ENCODE data around the gene PRXL2C. TPM values are rescaled to one million over a fixed set of nuclear protein-coding genes. Genes with fewer than 3 reads are reported as not detected.
"Not testable (repeated sequence)": the region's sequence is repeated elsewhere in the genome, so short reads cannot be mapped to it uniquely, and the experiment has no call there.

PRXL2C gene
- total RNA-seq, 5 donors from 2014 or later (not counting 1 experiment from before 2014, with no cell fraction given): 9.3 to 17.0 (median 11.2) TPM

GRCh38 chr9:96641514-96641913, 13.6 kb downstream of the PRXL2C start:
- no peak for DNase-seq
- no peaks in the 10 kb centered on the region for H3K4me1 Mint-ChIP-seq
- no CpG with 5 or more reads among the region's 3 CpGs for WGBS (ENCODE audit: insufficient coverage)
- H3K4me3 ChIP-seq (ENCODE audit: control insufficient read depth in 1 of 2, extremely low read depth in 1 of 2, low read length in 1 of 2): no peak overlapping the region
- H3K27ac ChIP-seq (ENCODE audit: low read length): no peak overlapping the region
- H3K9me3 ChIP-seq: no peaks in the 10 kb centered on the region
- H3K36me3 Mint-ChIP-seq: peaks cover 16% of the 10 kb centered on the region
- no peak for ATAC-seq (replicated peaks in 1 of 4)
- POLR2A ChIA-PET: interaction anchor here in 1 of 2 donors (0.5 kb wide), 1 partner anchor 331 kb away, joined by 3 read pairs; no protein-coding TSS in a partner anchor
- H3K27me3 ChIP-seq (replicated peaks in 1 of 2; ENCODE audit: control insufficient read depth in 2 of 2, extremely low read depth in 1 of 2, insufficient read depth in 2 of 2, low read length in 1 of 2): no peaks in the 10 kb centered on the region
- CTCF ChIA-PET: no interaction called here
- no peak overlapping the region for H3K4me3 Mint-ChIP-seq
- no peaks in the 10 kb centered on the region for H3K4me1 ChIP-seq (ENCODE audit: control insufficient read depth in 1 of 2, extremely low read depth in 1 of 2, insufficient read depth in 2 of 2, low read length in 2 of 2)
- no peak overlapping the region for H3K27ac Mint-ChIP-seq
- H3K27me3 Mint-ChIP-seq: peaks cover 0 to 3% of the 10 kb centered on the region in 2 donors
- H3K36me3 ChIP-seq (ENCODE audit: control insufficient read depth in 2 of 2, extremely low read depth in 1 of 2, insufficient read depth in 1 of 2, low read length in 1 of 2): peaks cover 0 to 3% of the 10 kb centered on the region in 2 donors
- H3K9me3 Mint-ChIP-seq: no peaks in the 10 kb centered on the region

- 97% methylated on average over 14 of the region's 19 CpGs for WGBS (ENCODE audit: insufficient coverage)
- Mint-ChIP-seq H3K4me1 (no peaks in the 10 kb centered on the region), H3K4me3 (no peak overlapping the region), H3K36me3 (peaks cover 7% of the 10 kb centered on the region), H3K27me3 (peaks cover under 1 to 3% of the 10 kb centered on the region in 2 donors), H3K27ac (no peak overlapping the region), H3K9me3 (no peaks in the 10 kb centered on the region)
- Histone ChIP-seq H3K36me3 (ENCODE audit: control insufficient read depth in 2 of 2, extremely low read depth in 1 of 2, insufficient read depth in 1 of 2, low read length in 1 of 2) (no peaks in the 10 kb centered on the region), H3K9me3 (no peaks in the 10 kb centered on the region), H3K27me3 (replicated peaks in 1 of 2; ENCODE audit: control insufficient read depth in 2 of 2, extremely low read depth in 1 of 2, insufficient read depth in 2 of 2, low read length in 1 of 2) (peaks cover 0 to 6% of the 10 kb centered on the region in 2 experiments), H3K4me3 (ENCODE audit: control insufficient read depth in 1 of 2, extremely low read depth in 1 of 2, low read length in 1 of 2) (no peak overlapping the region), H3K4me1 (ENCODE audit: control insufficient read depth in 1 of 2, extremely low read depth in 1 of 2, insufficient read depth in 2 of 2, low read length in 2 of 2) (no peaks in the 10 kb centered on the region), H3K27ac (ENCODE audit: low read length) (no peak overlapping the region)
- POLR2A ChIA-PET: interaction anchor here in 1 of 2 donors (0.6 kb wide), 1 partner anchor 736 kb away, joined by 3 read pairs; no protein-coding TSS in a partner anchor
- CTCF ChIA-PET: no interaction called here
- DNase-seq: no peak
- no peak for ATAC-seq (replicated peaks in 1 of 4)
Observed at GRCh38 chr9:96638606-96639364, 16.3 kb downstream of the PRXL2C start.

- DNase-seq (no peak), ATAC-seq (replicated peaks in 1 of 4) (no peak)
- no peak overlapping the region for H3K27ac Mint-ChIP-seq
- H3K36me3 ChIP-seq (ENCODE audit: control insufficient read depth in 2 of 2, extremely low read depth in 1 of 2, insufficient read depth in 1 of 2, low read length in 1 of 2): no peaks in the 10 kb centered on the region
- ChIA-PET CTCF (no interaction called here), POLR2A (no interaction called here)
- peaks cover 0 to 14% of the 10 kb centered on the region in 2 experiments for H3K27me3 ChIP-seq (replicated peaks in 1 of 2; ENCODE audit: control insufficient read depth in 2 of 2, extremely low read depth in 1 of 2, insufficient read depth in 2 of 2, low read length in 1 of 2)
- no peaks in the 10 kb centered on the region for H3K4me1 ChIP-seq (ENCODE audit: control insufficient read depth in 1 of 2, extremely low read depth in 1 of 2, insufficient read depth in 2 of 2, low read length in 2 of 2)
- no peaks in the 10 kb centered on the region for H3K9me3 ChIP-seq
- H3K4me3 Mint-ChIP-seq: no peak overlapping the region
- H3K36me3 Mint-ChIP-seq: peaks cover 3% of the 10 kb centered on the region
- no peak overlapping the region for H3K27ac ChIP-seq (ENCODE audit: low read length)
- H3K4me3 ChIP-seq (ENCODE audit: control insufficient read depth in 1 of 2, extremely low read depth in 1 of 2, low read length in 1 of 2): no peak overlapping the region
- H3K4me1 Mint-ChIP-seq: no peaks in the 10 kb centered on the region
- no peaks in the 10 kb centered on the region for H3K9me3 Mint-ChIP-seq
- H3K27me3 Mint-ChIP-seq: peaks cover 6 to 7% of the 10 kb centered on the region in 2 donors
- WGBS (ENCODE audit: insufficient coverage): 82% methylated on average over 1 of the region's 1 CpG
Observed at GRCh38 chr9:96636368-96636767, 18.7 kb downstream of the PRXL2C start.

GRCh38 chr9:96633579-96633978, 21.5 kb downstream of the PRXL2C start:
- peaks cover 20 to 21% of the 10 kb centered on the region in 2 donors for H3K27me3 Mint-ChIP-seq
- H3K27ac Mint-ChIP-seq; ATAC-seq (replicated peaks in 1 of 4); DNase-seq; H3K4me3 Mint-ChIP-seq; H3K4me1 ChIP-seq (ENCODE audit: control insufficient read depth in 1 of 2, extremely low read depth in 1 of 2, insufficient read depth in 2 of 2, low read length in 2 of 2); H3K4me3 ChIP-seq (ENCODE audit: control insufficient read depth in 1 of 2, extremely low read depth in 1 of 2, low read length in 1 of 2); H3K36me3 Mint-ChIP-seq; CTCF ChIA-PET; H3K9me3 Mint-ChIP-seq; H3K36me3 ChIP-seq (ENCODE audit: control insufficient read depth in 2 of 2, extremely low read depth in 1 of 2, insufficient read depth in 1 of 2, low read length in 1 of 2); H3K4me1 Mint-ChIP-seq; H3K27ac ChIP-seq (ENCODE audit: low read length); H3K9me3 ChIP-seq: not testable (repeated sequence)
- H3K27me3 ChIP-seq (replicated peaks in 1 of 2; ENCODE audit: control insufficient read depth in 2 of 2, extremely low read depth in 1 of 2, insufficient read depth in 2 of 2, low read length in 1 of 2): peaks cover 0 to 28% of the 10 kb centered on the region in 2 experiments
- WGBS (ENCODE audit: insufficient coverage): 100% methylated on average over 6 of the region's 8 CpGs
- POLR2A ChIA-PET: interaction anchor here (0.6 kb wide), 2 partner anchors 136 to 239 kb away, joined by 3 to 4 read pairs; no protein-coding TSS in a partner anchor

- ATAC-seq (replicated peaks in 1 of 4) (no peak), DNase-seq (no peak)
- Histone ChIP-seq H3K36me3 (ENCODE audit: control insufficient read depth in 2 of 2, extremely low read depth in 1 of 2, insufficient read depth in 1 of 2, low read length in 1 of 2) (no peaks in the 10 kb centered on the region), H3K27ac (ENCODE audit: low read length) (no peak overlapping the region), H3K27me3 (replicated peaks in 1 of 2; ENCODE audit: control insufficient read depth in 2 of 2, extremely low read depth in 1 of 2, insufficient read depth in 2 of 2, low read length in 1 of 2) (peaks cover 0 to 38% of the 10 kb centered on the region in 2 experiments), H3K4me3 (ENCODE audit: control insufficient read depth in 1 of 2, extremely low read depth in 1 of 2, low read length in 1 of 2) (no peak overlapping the region), H3K4me1 (ENCODE audit: control insufficient read depth in 1 of 2, extremely low read depth in 1 of 2, insufficient read depth in 2 of 2, low read length in 2 of 2) (no peaks in the 10 kb centered on the region), H3K9me3 (no peaks in the 10 kb centered on the region)
- ChIA-PET CTCF (no interaction called here), POLR2A (no interaction called here)
- Mint-ChIP-seq H3K36me3 (no peaks in the 10 kb centered on the region), H3K27ac (no peak overlapping the region), H3K4me1 (no peaks in the 10 kb centered on the region), H3K4me3 (no peak overlapping the region), H3K9me3 (no peaks in the 10 kb centered on the region), H3K27me3 (peaks cover 32 to 39% of the 10 kb centered on the region in 2 donors)
- 100% methylated on average over 1 of the region's 6 CpGs for WGBS (ENCODE audit: insufficient coverage)
Observed at GRCh38 chr9:96626912-96627311, 28.2 kb downstream of the PRXL2C start.

GRCh38 chr9:96621618-96622017, 33.5 kb downstream of the PRXL2C start:
- H3K4me1 Mint-ChIP-seq: peaks cover 4 to 16% (median 8%) of the 10 kb centered on the region in 3 donors

More at GRCh38 chr9:96621618-96622017, 33.5 kb downstream of the PRXL2C start:
- Histone ChIP-seq H3K27me3 (replicated peaks in 1 of 2; ENCODE audit: control insufficient read depth in 2 of 2, extremely low read depth in 1 of 2, insufficient read depth in 2 of 2, low read length in 1 of 2) (peaks cover 3 to 49% of the 10 kb centered on the region in 2 experiments), H3K9me3 (no peaks in the 10 kb centered on the region), H3K27ac (ENCODE audit: low read length) (no peak overlapping the region), H3K4me1 (ENCODE audit: control insufficient read depth in 1 of 2, extremely low read depth in 1 of 2, insufficient read depth in 2 of 2, low read length in 2 of 2) (peaks cover 0 to 13% of the 10 kb centered on the region in 2 experiments), H3K4me3 (ENCODE audit: control insufficient read depth in 1 of 2, extremely low read depth in 1 of 2, low read length in 1 of 2) (no peak overlapping the region), H3K36me3 (ENCODE audit: control insufficient read depth in 2 of 2, extremely low read depth in 1 of 2, insufficient read depth in 1 of 2, low read length in 1 of 2) (no peaks in the 10 kb centered on the region)
- DNase-seq: no peak
- ChIA-PET POLR2A (no interaction called here), CTCF (no interaction called here)
- no peaks in the 10 kb centered on the region for H3K9me3 Mint-ChIP-seq
- WGBS (ENCODE audit: insufficient coverage): 51% methylated on average over 2 of the region's 4 CpGs
- H3K36me3 Mint-ChIP-seq: no peaks in the 10 kb centered on the region
- no peak overlapping the region for H3K4me3 Mint-ChIP-seq
- ATAC-seq (replicated peaks in 1 of 4): no peak
- H3K27ac Mint-ChIP-seq: no peak overlapping the region
- H3K27me3 Mint-ChIP-seq: peaks cover 37 to 47% of the 10 kb centered on the region in 2 donors

Measured in T-cell (primary cell).